Measurements from ENCODE around the gene SIRT7.
"Not testable (repeated sequence)": the region's sequence is repeated elsewhere in the genome, so short reads cannot be mapped to it uniquely, and the experiment has no call there.

The SIRT7 gene

GRCh38 chr17:81954131-81955057 lies 36.4 kb upstream of the SIRT7 start:
- DNase-seq, result no peak

GRCh38 chr17:81953443-81953842 lies 35.5 kb upstream of the SIRT7 start:
- not testable (repeated sequence) for DNase-seq

GRCh38 chr17:81952792-81953228 lies 34.8 kb upstream of the SIRT7 start:
- DNase-seq, result no peak

- DNase-seq, result no peak
Observed at GRCh38 chr17:81951785-81952684, 34.1 kb upstream of the SIRT7 start.

GRCh38 chr17:81950501-81950900 lies 32.5 kb upstream of the SIRT7 start:
- no peak for DNase-seq

- no peak for DNase-seq
Observed at GRCh38 chr17:81948635-81949378, 30.8 kb upstream of the SIRT7 start.

- DNase-seq, result no peak
Observed at GRCh38 chr17:81947189-81947588, 29.2 kb upstream of the SIRT7 start, which contains the start of gene MYADML2. TSS of gene MYADML2 (minus strand) at chr17:81947233. CDS start at chr17:81941741, 5,492 bp downstream.

GRCh38 chr17:81944858-81945257 lies 26.9 kb upstream of the SIRT7 start:
- DNase-seq, result no peak

GRCh38 chr17:81942167-81942553 lies 24.2 kb upstream of the SIRT7 start:
- no peak for DNase-seq

GRCh38 chr17:81941484-81942166 lies 23.6 kb upstream of the SIRT7 start:
- DNase-seq, result no peak

- no peak for DNase-seq
Observed at GRCh38 chr17:81940538-81941483, 22.8 kb upstream of the SIRT7 start.

- no peak for DNase-seq
Observed at GRCh38 chr17:81939881-81940385, 22.0 kb upstream of the SIRT7 start.

GRCh38 chr17:81939218-81939617 lies 21.2 kb upstream of the SIRT7 start:
- no peak for DNase-seq

- DNase-seq, result no peak
Observed at GRCh38 chr17:81935709-81936084, 17.7 kb upstream of the SIRT7 start.

GRCh38 chr17:81934850-81935708 lies 17.1 kb upstream of the SIRT7 start:
- no peak for DNase-seq

GRCh38 chr17:81934098-81934757 lies 16.3 kb upstream of the SIRT7 start:
- no peak for DNase-seq

GRCh38 chr17:81933178-81933699 lies 15.3 kb upstream of the SIRT7 start:
- DNase-seq, result no peak

- DNase-seq, result no peak
Observed at GRCh38 chr17:81932333-81932983, 14.5 kb upstream of the SIRT7 start.
